Measurements from ENCODE around the gene GUCD1. TPM values are rescaled to one million over a fixed set of nuclear protein-coding genes. Genes with fewer than 3 reads are reported as not detected.
"Not testable (repeated sequence)": the region's sequence is repeated elsewhere in the genome, so short reads cannot be mapped to it uniquely, and the experiment has no call there.

GUCD1 gene
- polyA plus RNA-seq (ENCODE audit: insufficient read length), result 90.0 TPM
- long read RNA-seq, donor 1, transcript GUCD1-206 (6 exons, 3,613 nt), result major isoform, 9 of 17 reads
- long read RNA-seq, donor 1, partial matches to known transcripts, result 0 of 17 reads
- long read RNA-seq, donor 1, other reads (novel, unspliced or antisense), result 0 of 17 reads
- long read RNA-seq, donor 2, transcript GUCD1-206 (6 exons, 3,613 nt), result major isoform, 6 of 24 reads
- long read RNA-seq, donor 2, partial matches to known transcripts, result 11 of 24 reads
- long read RNA-seq, donor 2, other reads (novel, unspliced or antisense), result 0 of 24 reads
- long read RNA-seq, donor 3, transcript GUCD1-206 (6 exons, 3,613 nt), result major isoform, 6 of 21 reads
- long read RNA-seq, donor 3, partial matches to known transcripts, result 10 of 21 reads
- long read RNA-seq, donor 3, other reads (novel, unspliced or antisense), result 0 of 21 reads
- long read RNA-seq, donor 4, partial matches to known transcripts, result 0 of 1 reads
- long read RNA-seq, donor 4, other reads (novel, unspliced or antisense), result 0 of 1 reads
- long read RNA-seq, donor 5, transcript GUCD1-206 (6 exons, 3,613 nt), result major isoform, 10 of 68 reads
- long read RNA-seq, donor 5, partial matches to known transcripts, result 54 of 68 reads
- long read RNA-seq, donor 5, other reads (novel, unspliced or antisense), result 0 of 68 reads
- long read RNA-seq, donor 6, transcript GUCD1-212 (2 exons, 510 nt), result minor isoform, 5 of 477 reads
- long read RNA-seq, donor 6, transcript GUCD1-206 (6 exons, 3,613 nt), result major isoform, 9 of 477 reads
- long read RNA-seq, donor 6, partial matches to known transcripts, result 438 of 477 reads
- long read RNA-seq, donor 6, other reads (novel, unspliced or antisense), result 20 of 477 reads
- long read RNA-seq, donor 7, transcript GUCD1-206 (6 exons, 3,613 nt), result major isoform, 10 of 20 reads
- long read RNA-seq, donor 7, partial matches to known transcripts, result 5 of 20 reads
- long read RNA-seq, donor 7, other reads (novel, unspliced or antisense), result 0 of 20 reads
- long read RNA-seq, donor 8, partial matches to known transcripts, result 0 of 5 reads
- long read RNA-seq, donor 8, other reads (novel, unspliced or antisense), result 0 of 5 reads

GRCh38 chr22:24554313-24555164 is at the start of gene GUCD1:
TSS of gene GUCD1 (minus strand) at chr22:24555138. CDS start at chr22:24554991, 147 bp downstream.
- no peak for DNase-seq

GRCh38 chr22:24603770-24604629 is 49.1 kb upstream of the GUCD1 start:
- not testable (repeated sequence) for DNase-seq

- DNase-seq, result not testable (repeated sequence)
Measured at GRCh38 chr22:24602847-24603769, 48.2 kb upstream of the GUCD1 start, which contains the start of gene GGT1. TSS of gene GGT1 (plus strand) at chr22:24603193. CDS start at chr22:24611082, 7,889 bp downstream.

- DNase-seq, result not testable (repeated sequence)
Measured at GRCh38 chr22:24602105-24602749, 47.3 kb upstream of the GUCD1 start.

- no peak for DNase-seq
Measured at GRCh38 chr22:24601217-24602104, 46.5 kb upstream of the GUCD1 start.

- DNase-seq, result not testable (repeated sequence)
Measured at GRCh38 chr22:24599958-24600715, 45.2 kb upstream of the GUCD1 start.

GRCh38 chr22:24599514-24599913 is 44.6 kb upstream of the GUCD1 start:
- no peak for DNase-seq

- not testable (repeated sequence) for DNase-seq
Measured at GRCh38 chr22:24597076-24597475, 42.1 kb upstream of the GUCD1 start.

- DNase-seq, result no peak
Measured at GRCh38 chr22:24595863-24596262, 40.9 kb upstream of the GUCD1 start.

GRCh38 chr22:24595228-24595627 is 40.3 kb upstream of the GUCD1 start:
- no peak for DNase-seq

GRCh38 chr22:24594569-24595120 is 39.7 kb upstream of the GUCD1 start:
- DNase-seq, result no peak

GRCh38 chr22:24593836-24594568 is 39.1 kb upstream of the GUCD1 start:
- no peak for DNase-seq

- not testable (repeated sequence) for DNase-seq
Measured at GRCh38 chr22:24593559-24593835, 38.6 kb upstream of the GUCD1 start.

GRCh38 chr22:24592851-24593558 is 38.1 kb upstream of the GUCD1 start, which contains the start of gene LRRC75B:
TSS of gene LRRC75B (minus strand) at chr22:24593073. CDS start at chr22:24593039, 34 bp downstream.
- DNase-seq, result peak; percentile 85

Measured in left kidney (tissue), 8 donors.